GM23338 (cell line): ENCODE results near the gene UIMC1. TPM values are rescaled to one million over a fixed set of nuclear protein-coding genes. Genes with fewer than 3 reads are reported as not detected.

Experiments used
- ATAC-seq: fragments of 200-7000 bp; cut with Tn5 transposase; 3 replicates; pipeline ENCODE4 v1.9.1; 2020
- DNase-seq: peaks from one replicate; pipeline ENCODE4 v3.0.0-alpha.2; 2015; ENCODE audit warnings: low spot score
- H2AFZ ChIP-seq: fragments of 200-600 bp; sonication (generic); 2 replicates; pipeline ENCODE4 v1.8.0; 2016; ENCODE audit warnings: antibody characterized with exemption, mild to moderate bottlenecking, moderate library complexity
- H3F3A ChIP-seq: fragments of 200-600 bp; sonication (generic); replicated peaks from 2 replicates; pipeline ENCODE4 v1.8.0; 2017; ENCODE audit warnings: antibody characterized with exemption, mixed run types, low read depth
- H3K27ac ChIP-seq: fragments of 200-600 bp; sonication (generic); 2 replicates; pipeline ENCODE4 v1.6.1; 2016; ENCODE audit warnings: low read depth
- H3K27me3 ChIP-seq: fragments of 200-600 bp; sonication (generic); 2 replicates; pipeline ENCODE4 v1.8.0; 2016; ENCODE audit warnings: mild to moderate bottlenecking, mixed run types, moderate library complexity; ENCODE audit not compliant: insufficient read depth
- H3K36me3 ChIP-seq: fragments of 200-600 bp; sonication (generic); 2 replicates; pipeline ENCODE4 v1.8.0; 2016; ENCODE audit warnings: mild to moderate bottlenecking; ENCODE audit not compliant: insufficient read depth
- H3K4me1 ChIP-seq: fragments of 200-600 bp; sonication (generic); 2 replicates; pipeline ENCODE4 v1.8.0; 2016; ENCODE audit warnings: mild to moderate bottlenecking, moderate library complexity; ENCODE audit not compliant: insufficient read depth
- H3K4me2 ChIP-seq: fragments of 200-600 bp; sonication (generic); 2 replicates; pipeline ENCODE4 v1.7.1; 2017; ENCODE audit warnings: mixed run types
- H3K4me3 ChIP-seq: fragments of 200-600 bp; sonication (generic); 2 replicates; pipeline ENCODE4 v1.6.1; 2016; ENCODE audit warnings: mixed run types
- H3K79me2 ChIP-seq: fragments of 200-600 bp; sonication (generic); replicated peaks from 2 replicates; pipeline ENCODE4 v1.8.0; 2017; ENCODE audit warnings: mild to moderate bottlenecking; ENCODE audit not compliant: insufficient read depth
- H3K9me2 ChIP-seq: fragments of 200-600 bp; sonication (generic); 2 replicates; pipeline ENCODE4 v1.8.0; 2017; ENCODE audit not compliant: insufficient read depth
- H4K20me1 ChIP-seq: fragments of 200-600 bp; sonication (generic); replicated peaks from 2 replicates; pipeline ENCODE4 v1.8.0; 2017; ENCODE audit warnings: mild to moderate bottlenecking; ENCODE audit not compliant: insufficient read depth
- H3K27ac Mint-ChIP-seq: 2 replicates; pipeline ENCODE4 v1.8.0; 2020; ENCODE audit warnings: inconsistent platforms, mild to moderate bottlenecking, moderate library complexity, mixed read lengths
- H3K27me3 Mint-ChIP-seq: 3 replicates; pipeline ENCODE4 v1.8.0; 2022; ENCODE audit warnings: low read depth, mild to moderate bottlenecking, moderate library complexity, mixed read lengths, inconsistent platforms; ENCODE audit not compliant: insufficient read depth, poor library complexity
- H3K36me3 Mint-ChIP-seq: 3 replicates; pipeline ENCODE4 v1.8.0; 2021; ENCODE audit warnings: low read depth, mild to moderate bottlenecking, inconsistent platforms, moderate library complexity, mixed read lengths
- H3K4me1 Mint-ChIP-seq: 3 replicates; pipeline ENCODE4 v1.8.0; 2020; ENCODE audit warnings: mild to moderate bottlenecking, inconsistent platforms, mixed read lengths
- H3K4me3 Mint-ChIP-seq: 3 replicates; pipeline ENCODE4 v1.8.0; 2021; ENCODE audit warnings: moderate library complexity, mild to moderate bottlenecking, inconsistent platforms, mixed read lengths
- H3K9me3 Mint-ChIP-seq: 3 replicates; pipeline ENCODE4 v1.8.0; 2020; ENCODE audit warnings: moderate library complexity, mild to moderate bottlenecking, inconsistent platforms, mixed read lengths
- CREB1 ChIP-seq: fragments of 250-450 bp; sonication (Bioruptor Pico); IDR thresholded peaks from 2 replicates; pipeline ENCODE4 v1.5.0; 2020; ENCODE audit warnings: low read depth, mild to moderate bottlenecking, moderate library complexity
- EZH2 ChIP-seq: fragments of 200-600 bp; sonication (generic); IDR thresholded peaks from one replicate; pipeline ENCODE4 v1.8.0; 2017; ENCODE audit warnings: antibody characterized with exemption, mild to moderate bottlenecking, low read depth; ENCODE audit not compliant: unreplicated experiment
- EZH2phosphoT487 ChIP-seq: fragments of 200-600 bp; sonication (generic); IDR thresholded peaks from one replicate; pipeline ENCODE4 v1.8.1; 2018; ENCODE audit warnings: antibody characterized with exemption; ENCODE audit not compliant: unreplicated experiment
- JUNB ChIP-seq: IDR thresholded peaks from one replicate; pipeline ENCODE4 v1.6.1; 2016; ENCODE audit warnings: antibody characterized with exemption; ENCODE audit not compliant: unreplicated experiment
- NANOG ChIP-seq: IDR thresholded peaks from 2 replicates; pipeline ENCODE4 v1.6.1; 2016; ENCODE audit warnings: antibody characterized with exemption, borderline replicate concordance
- POLR2AphosphoS5 ChIP-seq: IDR thresholded peaks from 2 replicates; pipeline ENCODE4 v1.6.1; 2016; ENCODE audit warnings: antibody characterized with exemption, low read depth
- STAT1 ChIP-seq: IDR thresholded peaks from one replicate; pipeline ENCODE4 v1.6.1; 2016; ENCODE audit warnings: antibody characterized with exemption; ENCODE audit not compliant: unreplicated experiment
- ZNF114 ChIP-seq: fragments of 250-450 bp; sonication (Bioruptor Pico); IDR thresholded peaks from 2 replicates; pipeline ENCODE4 v1.5.0; 2020; ENCODE audit warnings: mild to moderate bottlenecking, moderate library complexity
- ZNF331 ChIP-seq: fragments of 250-450 bp; sonication (Bioruptor Pico); IDR thresholded peaks from 2 replicates; pipeline ENCODE4 v1.5.0; 2020; ENCODE audit warnings: low read depth, mild to moderate bottlenecking, moderate library complexity
- polyA plus RNA-seq: library from polyadenylated mRNA; unstranded; fragments of >200 nt; fragmentation: Nextera tagmentation; extraction: Ambion mirVana; gene quantifications from 2 replicates; pipeline ENCODE4 v1.2.1, GENCODE V29; 2016
- total RNA-seq: library from RNA; depleted of rRNA; stranded (reverse); fragments of >200 nt; shearing (Covaris generic); gene quantifications from 2 replicates; pipeline ENCODE4 v1.2.3, GENCODE V29; 2014
- TF ChIP-seq, protein P1 (sequence below): fragments of 250-450 bp; sonication (Bioruptor Pico); IDR thresholded peaks from 2 replicates; pipeline ENCODE4 v1.5.0; 2020; ENCODE audit warnings: mild to moderate bottlenecking, moderate library complexity
- TF ChIP-seq, protein P2 (sequence below): IDR thresholded peaks from one replicate; pipeline ENCODE4 v1.6.1; 2018; ENCODE audit warnings: antibody characterized with exemption; ENCODE audit not compliant: unreplicated experiment
- TF ChIP-seq, protein P3 (sequence below): IDR thresholded peaks from 2 replicates; pipeline ENCODE4 v1.6.1; 2016; ENCODE audit warnings: antibody characterized with exemption
- TF ChIP-seq, protein P4 (sequence below), 2 experiments: fragments of 200-600 bp in 1 of 2; sonication (generic) in 1 of 2; conservative IDR thresholded peaks; 2 replicates each; pipeline versions ENCODE4 v1.5.1 to v1.6.1; 2016 to 2017; ENCODE audit warnings: antibody characterized with exemption in 2 of 2, low read depth in 2 of 2, mild to moderate bottlenecking in 2 of 2, moderate library complexity in 1 of 2

Gene UIMC1
- total and polyA plus RNA-seq, 2 experiments from 2014 or later: 36.4 to 40.1 TPM

DNA sequence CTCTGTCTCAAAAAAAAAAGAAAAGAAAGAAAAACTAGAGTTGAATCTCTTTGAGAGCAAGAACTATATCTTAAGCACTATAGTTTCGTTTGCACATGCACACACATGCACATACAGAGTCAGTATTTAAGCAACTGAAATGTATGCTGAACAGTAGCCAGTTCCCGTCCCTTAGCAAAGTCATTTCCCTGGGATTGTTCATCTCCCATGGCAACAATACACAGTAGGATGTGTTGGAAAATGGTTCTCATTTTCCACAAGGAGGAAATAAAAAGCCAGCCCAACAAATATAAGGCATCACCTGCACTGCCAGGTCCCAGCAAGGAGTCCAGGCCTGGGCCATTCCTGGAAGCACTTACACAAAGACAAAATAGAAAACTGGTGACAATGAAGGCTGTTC, 11.8 kb upstream of the UIMC1 start:
- Histone ChIP-seq H3K27me3 (no peaks in the 10 kb centered on the region), H3K9me2 (no peaks in the 10 kb centered on the region), H3K4me1 (peaks cover 2% of the 10 kb centered on the region; the same call in 1 of the 2 replicates), H3F3A (peaks cover 2% of the 10 kb centered on the region; the same call in 1 of the 2 replicates), H3K36me3 (no peaks in the 10 kb centered on the region), H3K79me2 (peaks cover 3% of the 10 kb centered on the region), H2AFZ (no peak overlapping the region), H3K27ac (0 out of 2 replicates have a peak overlapping the region, but pooled peaks have one; percentile 39), H3K4me2 (no peak overlapping the region), H3K4me3 (no peak overlapping the region), H4K20me1 (no peaks in the 10 kb centered on the region)
- no peaks in the 10 kb centered on the region; the same call in 2 of the 3 replicates for H3K9me3 Mint-ChIP-seq
- ATAC-seq (no peak), DNase-seq (no peak)
- peaks cover 8% of the 10 kb centered on the region for H3K27me3 Mint-ChIP-seq
- H3K27ac Mint-ChIP-seq: no peak overlapping the region
- H3K36me3 Mint-ChIP-seq: no peaks in the 10 kb centered on the region; the same call in 2 of the 3 replicates
- TF ChIP-seq ZNF331 (no peak), JUNB (no peak), STAT1 (no peak), CREB1 (CRISPR knock-in tag) (no peak), EZH2phosphoT487 (no peak), POLR2AphosphoS5 (no peak), EZH2 (no peak), NANOG (no peak), ZNF114 (CRISPR knock-in tag) (no peak)
- TF ChIP-seq, protein P1, sequence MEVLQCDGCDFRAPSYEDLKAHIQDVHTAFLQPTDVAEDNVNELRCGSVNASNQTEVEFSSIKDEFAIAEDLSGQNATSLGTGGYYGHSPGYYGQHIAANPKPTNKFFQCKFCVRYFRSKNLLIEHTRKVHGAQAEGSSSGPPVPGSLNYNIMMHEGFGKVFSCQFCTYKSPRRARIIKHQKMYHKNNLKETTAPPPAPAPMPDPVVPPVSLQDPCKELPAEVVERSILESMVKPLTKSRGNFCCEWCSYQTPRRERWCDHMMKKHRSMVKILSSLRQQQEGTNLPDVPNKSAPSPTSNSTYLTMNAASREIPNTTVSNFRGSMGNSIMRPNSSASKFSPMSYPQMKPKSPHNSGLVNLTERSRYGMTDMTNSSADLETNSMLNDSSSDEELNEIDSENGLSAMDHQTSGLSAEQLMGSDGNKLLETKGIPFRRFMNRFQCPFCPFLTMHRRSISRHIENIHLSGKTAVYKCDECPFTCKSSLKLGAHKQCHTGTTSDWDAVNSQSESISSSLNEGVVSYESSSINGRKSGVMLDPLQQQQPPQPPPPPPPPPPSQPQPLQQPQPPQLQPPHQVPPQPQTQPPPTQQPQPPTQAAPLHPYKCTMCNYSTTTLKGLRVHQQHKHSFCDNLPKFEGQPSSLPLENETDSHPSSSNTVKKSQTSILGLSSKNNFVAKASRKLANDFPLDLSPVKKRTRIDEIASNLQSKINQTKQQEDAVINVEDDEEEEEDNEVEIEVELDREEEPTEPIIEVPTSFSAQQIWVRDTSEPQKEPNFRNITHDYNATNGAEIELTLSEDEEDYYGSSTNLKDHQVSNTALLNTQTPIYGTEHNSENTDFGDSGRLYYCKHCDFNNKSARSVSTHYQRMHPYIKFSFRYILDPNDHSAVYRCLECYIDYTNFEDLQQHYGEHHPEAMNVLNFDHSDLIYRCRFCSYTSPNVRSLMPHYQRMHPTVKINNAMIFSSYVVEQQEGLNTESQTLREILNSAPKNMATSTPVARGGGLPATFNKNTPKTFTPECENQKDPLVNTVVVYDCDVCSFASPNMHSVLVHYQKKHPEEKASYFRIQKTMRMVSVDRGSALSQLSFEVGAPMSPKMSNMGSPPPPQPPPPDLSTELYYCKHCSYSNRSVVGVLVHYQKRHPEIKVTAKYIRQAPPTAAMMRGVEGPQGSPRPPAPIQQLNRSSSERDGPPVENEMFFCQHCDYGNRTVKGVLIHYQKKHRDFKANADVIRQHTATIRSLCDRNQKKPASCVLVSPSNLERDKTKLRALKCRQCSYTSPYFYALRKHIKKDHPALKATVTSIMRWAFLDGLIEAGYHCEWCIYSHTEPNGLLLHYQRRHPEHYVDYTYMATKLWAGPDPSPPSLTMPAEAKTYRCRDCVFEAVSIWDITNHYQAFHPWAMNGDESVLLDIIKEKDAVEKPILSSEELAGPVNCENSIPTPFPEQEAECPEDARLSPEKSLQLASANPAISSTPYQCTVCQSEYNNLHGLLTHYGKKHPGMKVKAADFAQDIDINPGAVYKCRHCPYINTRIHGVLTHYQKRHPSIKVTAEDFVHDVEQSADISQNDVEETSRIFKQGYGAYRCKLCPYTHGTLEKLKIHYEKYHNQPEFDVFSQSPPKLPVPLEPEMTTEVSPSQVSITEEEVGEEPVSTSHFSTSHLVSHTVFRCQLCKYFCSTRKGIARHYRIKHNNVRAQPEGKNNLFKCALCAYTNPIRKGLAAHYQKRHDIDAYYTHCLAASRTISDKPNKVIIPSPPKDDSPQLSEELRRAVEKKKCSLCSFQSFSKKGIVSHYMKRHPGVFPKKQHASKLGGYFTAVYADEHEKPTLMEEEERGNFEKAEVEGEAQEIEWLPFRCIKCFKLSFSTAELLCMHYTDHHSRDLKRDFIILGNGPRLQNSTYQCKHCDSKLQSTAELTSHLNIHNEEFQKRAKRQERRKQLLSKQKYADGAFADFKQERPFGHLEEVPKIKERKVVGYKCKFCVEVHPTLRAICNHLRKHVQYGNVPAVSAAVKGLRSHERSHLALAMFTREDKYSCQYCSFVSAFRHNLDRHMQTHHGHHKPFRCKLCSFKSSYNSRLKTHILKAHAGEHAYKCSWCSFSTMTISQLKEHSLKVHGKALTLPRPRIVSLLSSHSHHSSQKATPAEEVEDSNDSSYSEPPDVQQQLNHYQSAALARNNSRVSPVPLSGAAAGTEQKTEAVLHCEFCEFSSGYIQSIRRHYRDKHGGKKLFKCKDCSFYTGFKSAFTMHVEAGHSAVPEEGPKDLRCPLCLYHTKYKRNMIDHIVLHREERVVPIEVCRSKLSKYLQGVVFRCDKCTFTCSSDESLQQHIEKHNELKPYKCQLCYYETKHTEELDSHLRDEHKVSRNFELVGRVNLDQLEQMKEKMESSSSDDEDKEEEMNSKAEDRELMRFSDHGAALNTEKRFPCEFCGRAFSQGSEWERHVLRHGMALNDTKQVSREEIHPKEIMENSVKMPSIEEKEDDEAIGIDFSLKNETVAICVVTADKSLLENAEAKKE (CRISPR knock-in tag): no peak
- TF ChIP-seq, protein P2, sequence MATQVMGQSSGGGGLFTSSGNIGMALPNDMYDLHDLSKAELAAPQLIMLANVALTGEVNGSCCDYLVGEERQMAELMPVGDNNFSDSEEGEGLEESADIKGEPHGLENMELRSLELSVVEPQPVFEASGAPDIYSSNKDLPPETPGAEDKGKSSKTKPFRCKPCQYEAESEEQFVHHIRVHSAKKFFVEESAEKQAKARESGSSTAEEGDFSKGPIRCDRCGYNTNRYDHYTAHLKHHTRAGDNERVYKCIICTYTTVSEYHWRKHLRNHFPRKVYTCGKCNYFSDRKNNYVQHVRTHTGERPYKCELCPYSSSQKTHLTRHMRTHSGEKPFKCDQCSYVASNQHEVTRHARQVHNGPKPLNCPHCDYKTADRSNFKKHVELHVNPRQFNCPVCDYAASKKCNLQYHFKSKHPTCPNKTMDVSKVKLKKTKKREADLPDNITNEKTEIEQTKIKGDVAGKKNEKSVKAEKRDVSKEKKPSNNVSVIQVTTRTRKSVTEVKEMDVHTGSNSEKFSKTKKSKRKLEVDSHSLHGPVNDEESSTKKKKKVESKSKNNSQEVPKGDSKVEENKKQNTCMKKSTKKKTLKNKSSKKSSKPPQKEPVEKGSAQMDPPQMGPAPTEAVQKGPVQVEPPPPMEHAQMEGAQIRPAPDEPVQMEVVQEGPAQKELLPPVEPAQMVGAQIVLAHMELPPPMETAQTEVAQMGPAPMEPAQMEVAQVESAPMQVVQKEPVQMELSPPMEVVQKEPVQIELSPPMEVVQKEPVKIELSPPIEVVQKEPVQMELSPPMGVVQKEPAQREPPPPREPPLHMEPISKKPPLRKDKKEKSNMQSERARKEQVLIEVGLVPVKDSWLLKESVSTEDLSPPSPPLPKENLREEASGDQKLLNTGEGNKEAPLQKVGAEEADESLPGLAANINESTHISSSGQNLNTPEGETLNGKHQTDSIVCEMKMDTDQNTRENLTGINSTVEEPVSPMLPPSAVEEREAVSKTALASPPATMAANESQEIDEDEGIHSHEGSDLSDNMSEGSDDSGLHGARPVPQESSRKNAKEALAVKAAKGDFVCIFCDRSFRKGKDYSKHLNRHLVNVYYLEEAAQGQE: no peak
- TF ChIP-seq, protein P3, sequence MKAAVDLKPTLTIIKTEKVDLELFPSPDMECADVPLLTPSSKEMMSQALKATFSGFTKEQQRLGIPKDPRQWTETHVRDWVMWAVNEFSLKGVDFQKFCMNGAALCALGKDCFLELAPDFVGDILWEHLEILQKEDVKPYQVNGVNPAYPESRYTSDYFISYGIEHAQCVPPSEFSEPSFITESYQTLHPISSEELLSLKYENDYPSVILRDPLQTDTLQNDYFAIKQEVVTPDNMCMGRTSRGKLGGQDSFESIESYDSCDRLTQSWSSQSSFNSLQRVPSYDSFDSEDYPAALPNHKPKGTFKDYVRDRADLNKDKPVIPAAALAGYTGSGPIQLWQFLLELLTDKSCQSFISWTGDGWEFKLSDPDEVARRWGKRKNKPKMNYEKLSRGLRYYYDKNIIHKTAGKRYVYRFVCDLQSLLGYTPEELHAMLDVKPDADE: no peak
- TF ChIP-seq, protein P4, sequence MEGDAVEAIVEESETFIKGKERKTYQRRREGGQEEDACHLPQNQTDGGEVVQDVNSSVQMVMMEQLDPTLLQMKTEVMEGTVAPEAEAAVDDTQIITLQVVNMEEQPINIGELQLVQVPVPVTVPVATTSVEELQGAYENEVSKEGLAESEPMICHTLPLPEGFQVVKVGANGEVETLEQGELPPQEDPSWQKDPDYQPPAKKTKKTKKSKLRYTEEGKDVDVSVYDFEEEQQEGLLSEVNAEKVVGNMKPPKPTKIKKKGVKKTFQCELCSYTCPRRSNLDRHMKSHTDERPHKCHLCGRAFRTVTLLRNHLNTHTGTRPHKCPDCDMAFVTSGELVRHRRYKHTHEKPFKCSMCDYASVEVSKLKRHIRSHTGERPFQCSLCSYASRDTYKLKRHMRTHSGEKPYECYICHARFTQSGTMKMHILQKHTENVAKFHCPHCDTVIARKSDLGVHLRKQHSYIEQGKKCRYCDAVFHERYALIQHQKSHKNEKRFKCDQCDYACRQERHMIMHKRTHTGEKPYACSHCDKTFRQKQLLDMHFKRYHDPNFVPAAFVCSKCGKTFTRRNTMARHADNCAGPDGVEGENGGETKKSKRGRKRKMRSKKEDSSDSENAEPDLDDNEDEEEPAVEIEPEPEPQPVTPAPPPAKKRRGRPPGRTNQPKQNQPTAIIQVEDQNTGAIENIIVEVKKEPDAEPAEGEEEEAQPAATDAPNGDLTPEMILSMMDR (conservative IDR thresholded peaks at IDR 0.05; ENCODE audit: low read depth in 2 of 2): no peak
- H3K4me3 Mint-ChIP-seq: no peak overlapping the region
- peaks cover 9% of the 10 kb centered on the region for H3K4me1 Mint-ChIP-seq
